HG03460 (cell line): ENCODE results near the gene CRIP3.

Experiments used
- ATAC-seq: cut with Tn5 transposase; IDR thresholded peaks from one replicate; pipeline ENCODE4 v1.9.1; 2021; ENCODE audit not compliant: unreplicated experiment

Gene CRIP3

DNA sequence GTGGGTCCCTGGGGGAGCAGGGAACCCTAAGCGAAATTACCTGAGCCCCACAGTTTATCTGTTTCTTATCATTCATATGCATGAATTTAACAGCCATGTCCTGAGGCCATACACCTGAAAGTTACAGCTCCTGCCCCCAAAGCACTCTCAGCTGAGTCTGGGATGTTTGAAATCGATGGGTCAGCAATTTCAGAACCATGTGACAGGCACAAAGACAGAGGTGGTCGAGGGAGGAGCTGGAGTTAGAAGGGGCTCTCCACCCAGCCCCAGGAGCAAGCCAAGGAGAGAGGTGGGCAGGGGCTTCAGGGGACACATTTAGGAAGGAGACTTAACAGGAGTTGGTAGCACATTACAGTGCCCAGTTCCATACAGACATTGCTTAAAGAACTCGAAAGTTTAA lies 50.4 kb downstream of the CRIP3 start:
- ATAC-seq = no peak

DNA sequence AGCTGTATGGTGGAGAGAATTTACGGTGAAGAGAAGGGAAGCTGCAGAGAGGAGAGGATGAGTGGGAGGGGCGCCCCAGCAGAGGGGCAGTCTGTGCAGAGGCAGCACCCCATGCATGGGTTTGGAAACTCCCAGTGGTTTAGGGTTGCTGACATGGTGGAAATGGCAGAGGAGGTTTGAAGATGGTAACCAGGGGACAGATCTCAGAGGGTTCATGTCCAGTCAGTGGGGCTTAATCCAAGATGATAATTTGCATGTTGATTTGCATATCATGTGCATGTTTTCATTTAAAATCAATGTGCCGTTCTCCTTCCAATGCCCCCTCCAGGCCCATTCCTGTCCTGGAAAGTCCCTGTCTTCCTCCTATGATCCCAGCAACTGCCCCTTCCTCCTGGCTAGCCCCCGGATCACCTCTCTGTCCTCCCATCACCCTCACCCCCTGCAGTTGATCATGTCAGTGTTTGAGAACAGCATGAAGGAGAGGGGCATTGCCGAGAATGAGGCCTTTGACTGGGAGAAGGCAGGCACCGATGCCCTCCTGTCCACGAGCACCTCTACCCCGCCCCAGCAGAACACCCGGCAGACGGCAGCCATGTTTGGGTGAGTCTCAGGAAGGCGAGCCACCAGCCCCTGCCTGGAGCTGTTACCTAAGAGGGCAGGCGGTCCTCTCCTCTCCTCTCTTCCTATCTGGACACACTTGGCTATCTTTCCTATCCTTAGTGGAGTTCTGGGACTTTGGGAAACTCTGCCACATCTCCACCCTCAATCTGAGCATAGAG lies 51.1 kb downstream of the CRIP3 start:
- no peak for ATAC-seq

DNA sequence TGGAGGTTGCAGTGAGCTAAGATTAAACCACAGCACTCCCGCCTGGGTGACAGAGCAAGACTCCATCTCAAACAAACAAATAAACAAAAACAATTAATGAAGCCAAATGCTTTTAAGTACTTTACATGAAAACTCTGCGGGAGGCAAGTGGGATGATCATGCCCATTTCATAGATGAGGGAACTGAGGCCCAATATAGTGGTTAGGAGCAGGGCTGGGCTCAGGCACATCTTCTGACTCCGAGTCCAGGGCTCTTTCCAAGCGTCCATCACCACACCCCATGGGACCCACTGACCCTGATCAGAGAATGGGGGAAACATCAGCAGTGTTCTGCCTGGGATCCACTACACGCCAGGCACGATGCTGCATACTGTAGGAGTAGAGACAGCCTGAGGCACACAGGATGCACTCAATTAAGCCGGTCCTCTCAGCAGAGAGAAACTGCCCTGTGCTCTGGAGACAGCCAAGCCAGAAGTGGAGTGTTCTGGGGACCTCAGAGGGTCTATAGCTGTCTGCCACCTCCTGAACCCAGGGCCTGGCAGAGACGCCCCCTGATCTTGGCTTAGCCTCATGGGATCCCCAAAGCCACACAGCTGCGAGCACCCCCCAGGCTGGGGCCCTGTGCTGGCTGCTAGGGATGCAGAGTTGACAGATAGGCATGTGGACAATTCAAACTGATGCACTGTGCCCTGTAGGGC lies 51.8 kb downstream of the CRIP3 start:
- no peak for ATAC-seq
